Ishikawa (cell line): ENCODE measurements around the gene COL4A2.

ENCODE experiments used
- EP300 ChIP-seq: IDR thresholded peaks from 2 replicates; pipeline ENCODE4 v1.6.1; 2012; ENCODE audit warnings: borderline replicate concordance
- RAD21 ChIP-seq: IDR thresholded peaks from 2 replicates; pipeline ENCODE4 v1.6.1; 2012; ENCODE audit warnings: low read depth
- TCF12 ChIP-seq: IDR thresholded peaks from 2 replicates; pipeline ENCODE4 v1.6.1; 2012; ENCODE audit warnings: low read depth

DNA sequence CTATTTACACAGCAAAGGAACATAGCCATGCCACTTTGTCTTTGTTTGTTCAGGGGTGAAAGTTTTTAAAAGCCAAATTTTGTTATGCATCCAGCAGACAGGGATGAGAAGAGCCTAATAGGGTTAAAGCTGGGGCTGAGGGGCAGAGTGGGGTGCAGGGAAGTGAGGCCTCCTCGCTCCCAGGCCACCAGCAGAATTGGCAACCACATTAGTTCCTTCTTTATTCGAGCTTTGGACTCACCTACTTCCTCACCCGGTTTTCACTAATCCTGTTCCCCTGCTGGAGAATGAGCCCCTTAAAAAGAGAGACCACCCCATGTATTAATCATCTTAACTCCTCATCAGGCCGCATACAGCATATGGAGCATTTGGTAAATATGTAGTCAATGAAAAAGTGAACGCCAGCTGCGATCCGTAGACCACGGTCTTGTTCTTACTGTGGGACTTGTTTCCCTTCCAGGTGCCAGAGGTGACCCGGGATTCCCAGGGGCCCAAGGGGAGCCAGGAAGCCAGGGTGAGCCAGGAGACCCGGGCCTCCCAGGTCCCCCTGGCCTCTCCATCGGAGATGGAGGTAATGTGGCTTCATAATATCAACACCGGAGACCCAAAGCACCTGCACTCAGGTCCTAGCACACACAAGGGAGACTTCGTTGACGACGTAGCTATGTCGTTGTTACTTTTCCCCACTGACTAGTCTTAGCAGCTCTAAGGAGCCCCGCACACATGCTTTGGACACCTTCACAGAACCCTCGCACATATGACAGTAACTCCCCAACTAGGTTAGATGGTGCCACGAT lies 142.3 kb downstream of the COL4A2 start:
- TF ChIP-seq TCF12 (no peak), RAD21 (no peak), EP300 (no peak)
